SH-SY5Y (cell line): ENCODE data around the gene KARS1.

Source experiments
- GATA2 ChIP-seq: IDR thresholded peaks from 2 replicates; pipeline ENCODE4 v1.6.1; 2011; ENCODE audit warnings: mild to moderate bottlenecking, low read depth, low read length
- GATA3 ChIP-seq: IDR thresholded peaks from 2 replicates; pipeline ENCODE4 v1.6.1; 2011; ENCODE audit warnings: low read depth, mild to moderate bottlenecking, low read length, moderate library complexity

DNA sequence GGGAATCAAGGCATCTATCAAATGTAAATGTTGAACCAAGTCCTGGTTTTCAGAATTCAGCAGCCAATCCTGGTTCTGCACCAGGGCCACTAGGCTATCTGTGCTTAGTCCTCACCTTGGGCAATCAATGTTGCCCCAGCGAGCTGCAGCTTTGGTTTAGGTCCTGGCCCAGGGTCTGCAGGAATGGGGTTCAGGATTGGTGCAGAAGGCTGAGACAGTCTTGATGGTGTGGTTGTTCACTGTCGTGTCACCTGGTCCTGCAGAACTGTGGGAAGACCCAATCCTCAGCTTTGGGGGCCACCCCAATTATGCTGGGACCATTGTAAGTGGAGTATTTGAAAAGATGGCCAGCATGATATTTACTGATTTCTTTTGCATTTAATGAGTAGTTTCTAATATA is 10.7 kb upstream of the KARS1 start:
- no peak for TF ChIP-seq GATA3
- TF ChIP-seq GATA2, result no peak
